ENCODE results near the gene COL26A1. TPM values are rescaled to one million over a fixed set of nuclear protein-coding genes. Genes with fewer than 3 reads are reported as not detected.

The COL26A1 gene
- total RNA-seq, 1 experiment from 2014 or later = 42.6 TPM

DNA sequence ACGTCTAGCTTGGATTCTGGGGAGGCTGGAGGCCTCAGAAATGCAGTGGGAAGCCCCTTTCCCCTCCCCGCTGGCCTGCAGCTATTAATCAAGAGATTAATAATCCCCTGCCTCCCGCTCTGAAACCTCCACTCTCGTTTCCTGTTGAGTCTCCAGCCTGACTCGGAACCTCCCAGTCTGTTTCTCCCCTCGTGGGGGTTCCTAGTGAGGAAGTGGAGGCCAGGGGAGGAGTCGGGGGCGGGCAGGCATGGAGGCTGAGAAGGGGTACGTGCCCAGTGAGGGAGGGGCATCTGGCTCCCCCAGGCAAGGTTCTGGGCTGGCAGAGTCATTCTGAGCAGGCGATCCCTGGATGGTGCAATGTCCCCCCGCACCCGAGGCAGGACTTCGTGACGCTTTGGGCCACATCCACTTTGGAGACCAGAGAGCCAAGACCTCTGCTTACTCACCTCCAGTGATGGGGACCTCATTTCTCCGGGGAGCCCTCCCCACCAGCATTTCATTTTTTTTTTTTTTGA, 73.6 kb downstream of the COL26A1 start:
- Histone ChIP-seq H3K4ac (ENCODE audit: low read depth, low read length) (no peak overlapping the region), H3K23ac (ENCODE audit: insufficient read length, low read depth, low read length) (no peak overlapping the region), H2AK5ac (ENCODE audit: insufficient read length, low read length) (no peak overlapping the region), H4K91ac (ENCODE audit: insufficient read length, low read depth, low read length) (no peak overlapping the region), H3K4me1 (ENCODE audit: insufficient read depth, low read length) (peaks cover 4% of the 10 kb centered on the region; the same call in 1 of the 2 replicates), H3K4me2 (ENCODE audit: insufficient read depth, insufficient read length, low read length) (no peak overlapping the region), H3K23me2 (ENCODE audit: insufficient read length, low read depth, low read length, poor library complexity, severe bottlenecking) (no peaks in the 10 kb centered on the region), H3K27me3 (ENCODE audit: insufficient read depth, low read length) (no peaks in the 10 kb centered on the region), H2BK12ac (ENCODE audit: insufficient read length, low read depth, low read length) (no peak overlapping the region), H2BK15ac (ENCODE audit: low read depth, low read length) (no peak overlapping the region), H3K14ac (ENCODE audit: insufficient read depth, low read length) (no peak overlapping the region), H3T11ph (ENCODE audit: low read length) (no peak overlapping the region), H2BK20ac (ENCODE audit: low read depth, low read length, poor library complexity, severe bottlenecking) (no peak overlapping the region), H3K27ac (ENCODE audit: insufficient read length, low read depth, low read length) (no peak overlapping the region), H3K79me2 (ENCODE audit: insufficient read depth, low read length) (no peaks in the 10 kb centered on the region), H4K20me1 (ENCODE audit: control insufficient read depth, insufficient read depth, insufficient read length) (no peaks in the 10 kb centered on the region), H3K9ac (ENCODE audit: extremely low read depth, insufficient read length, low read length) (no peak overlapping the region), H3K9me3 (ENCODE audit: control insufficient read depth, low read depth, low read length) (no peaks in the 10 kb centered on the region), H3K79me1 (ENCODE audit: insufficient read depth, low read depth, low read length, poor library complexity, severe bottlenecking) (no peaks in the 10 kb centered on the region), H4K8ac (replicated peaks; ENCODE audit: insufficient read length, low read depth, low read length) (no peak overlapping the region), H3K56ac (ENCODE audit: insufficient read length, low read depth, low read length) (no peak overlapping the region), H4K5ac (ENCODE audit: insufficient read length, low read depth, low read length) (no peak overlapping the region), H2AFZ (ENCODE audit: low read length) (no peak overlapping the region), H2BK5ac (ENCODE audit: insufficient read length, low read length) (no peak overlapping the region), H2BK120ac (ENCODE audit: low read depth, low read length, poor library complexity, severe bottlenecking) (no peak overlapping the region), H3K18ac (ENCODE audit: insufficient read length, low read depth, low read length) (no peak overlapping the region)
- peak overlapping the region in 1 of 2 experiments; percentile 54; a peak in 3 of 5 replicates for H3K4me3 Mint-ChIP-seq
- peaks cover 2% of the 10 kb centered on the region for H3K27me3 Mint-ChIP-seq (ENCODE audit: low read depth)
- H3K27ac Mint-ChIP-seq = peak overlapping the region in 1 of 3 experiments; percentile 55; a peak in 1 of 7 replicates
- no CpG with 5 or more reads among the region's 15 CpGs for WGBS (ENCODE audit: extremely low coverage, insufficient read length, low lambda C conversion rate)
- peaks cover 24 to 27% of the 10 kb centered on the region in 2 experiments for H3K4me1 Mint-ChIP-seq
- TF ChIP-seq, protein P1, sequence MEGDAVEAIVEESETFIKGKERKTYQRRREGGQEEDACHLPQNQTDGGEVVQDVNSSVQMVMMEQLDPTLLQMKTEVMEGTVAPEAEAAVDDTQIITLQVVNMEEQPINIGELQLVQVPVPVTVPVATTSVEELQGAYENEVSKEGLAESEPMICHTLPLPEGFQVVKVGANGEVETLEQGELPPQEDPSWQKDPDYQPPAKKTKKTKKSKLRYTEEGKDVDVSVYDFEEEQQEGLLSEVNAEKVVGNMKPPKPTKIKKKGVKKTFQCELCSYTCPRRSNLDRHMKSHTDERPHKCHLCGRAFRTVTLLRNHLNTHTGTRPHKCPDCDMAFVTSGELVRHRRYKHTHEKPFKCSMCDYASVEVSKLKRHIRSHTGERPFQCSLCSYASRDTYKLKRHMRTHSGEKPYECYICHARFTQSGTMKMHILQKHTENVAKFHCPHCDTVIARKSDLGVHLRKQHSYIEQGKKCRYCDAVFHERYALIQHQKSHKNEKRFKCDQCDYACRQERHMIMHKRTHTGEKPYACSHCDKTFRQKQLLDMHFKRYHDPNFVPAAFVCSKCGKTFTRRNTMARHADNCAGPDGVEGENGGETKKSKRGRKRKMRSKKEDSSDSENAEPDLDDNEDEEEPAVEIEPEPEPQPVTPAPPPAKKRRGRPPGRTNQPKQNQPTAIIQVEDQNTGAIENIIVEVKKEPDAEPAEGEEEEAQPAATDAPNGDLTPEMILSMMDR (conservative IDR thresholded peaks at IDR 0.05) = no peak
- no peak for DNase-seq
- no peaks in the 10 kb centered on the region for H3K9me3 Mint-ChIP-seq
- H3K36me3 Mint-ChIP-seq (ENCODE audit: insufficient read depth in 1 of 3, low read depth in 3 of 3) = no peaks in the 10 kb centered on the region; a peak in 1 of 7 replicates
